GM23248 (cell line): ENCODE data around the gene HAO2.

Experiments
- EZH2 ChIP-seq: fragments of 200-600 bp; sonication (generic); IDR thresholded peaks from 2 replicates; pipeline ENCODE4 v1.6.1; 2018; ENCODE audit warnings: antibody characterized with exemption, mild to moderate bottlenecking; ENCODE audit not compliant: insufficient read depth, poor library complexity, severe bottlenecking
- EZH2phosphoT487 ChIP-seq: fragments of 200-600 bp; sonication (generic); IDR thresholded peaks from 2 replicates; pipeline ENCODE4 v1.6.1; 2018; ENCODE audit warnings: antibody characterized with exemption, moderate library complexity, mild to moderate bottlenecking, low read depth; ENCODE audit not compliant: insufficient read depth

- TF ChIP-seq EZH2 (no peak), EZH2phosphoT487 (no peak)
Observed at GRCh38 chr1:119370748-119371147, 2.2 kb downstream of the HAO2 start.
